HEK293 (cell line): ENCODE data around the gene JAZF1.

Experiments
- CTCF ChIA-PET: fragments of 350-600 bp; formaldehyde crosslinking; extraction: SDS; loops from one replicate; lab custom pipeline; 2021; ENCODE audit warnings: antibody characterized with exemption; lab: Yijun Ruan, JAX
- POLR2A ChIA-PET: fragments of 300-600 bp; formaldehyde crosslinking; extraction: SDS; loops from one replicate; lab custom pipeline; 2020; ENCODE audit warnings: antibody characterized with exemption, inconsistent platforms; lab: Yijun Ruan, JAX
- H3K27ac ChIP-seq: fragments of 200-500 bp; sonication (Bioruptor generic); 2 replicates; pipeline ENCODE4 v1.5.1; 2014; ENCODE audit warnings: low read depth, low read length, control low read depth, inconsistent platforms; ENCODE audit errors: extremely low read depth
- H3K36me3 ChIP-seq, 2 experiments: fragments of 200-500 bp in 1 of 2; sonication (Bioruptor generic) in 1 of 2; 1 replicate in 1 of 2; 2 replicates in 1 of 2; pipeline ENCODE4 v1.5.1; 2014 to 2017; ENCODE audit warnings: inconsistent platforms in 2 of 2, low read length in 2 of 2; ENCODE audit not compliant: control insufficient read depth in 2 of 2, insufficient read depth in 1 of 2
- H3K4me1 ChIP-seq: fragments of 200-500 bp; sonication (Bioruptor generic); 2 replicates; pipeline ENCODE4 v1.5.1; 2014; ENCODE audit warnings: mild to moderate bottlenecking, low read length, inconsistent platforms; ENCODE audit not compliant: control insufficient read depth, insufficient read depth
- H3K4me3 ChIP-seq: 2 replicates; pipeline ENCODE4 v1.5.1; 2011; ENCODE audit warnings: low read depth, mild to moderate bottlenecking, control low read depth, low read length, moderate library complexity
- H3K9me3 ChIP-seq: fragments of 200-500 bp; sonication (Bioruptor generic); 2 replicates; pipeline ENCODE4 v1.5.1; 2014; ENCODE audit warnings: low read depth, low read length, inconsistent platforms; ENCODE audit not compliant: control insufficient read depth, insufficient read depth
- HOXC10 ChIP-seq: sonication (generic); formaldehyde crosslinking; IDR thresholded peaks from 2 replicates; pipeline ENCODE4 v1.8.1; 2023; ENCODE audit warnings: mild to moderate bottlenecking, missing genetic modification reagents
- KLF1 ChIP-seq: fragments of 450-650 bp; formaldehyde crosslinking; IDR thresholded peaks from 2 replicates; pipeline ENCODE4 v1.5.1; 2016; ENCODE audit warnings: missing biosample characterization, missing genetic modification characterization
- KLF9 ChIP-seq: fragments of 450-650 bp; formaldehyde crosslinking; IDR thresholded peaks from 2 replicates; pipeline ENCODE4 v1.5.1; 2016; ENCODE audit warnings: missing biosample characterization, missing genetic modification characterization, low read depth
- SP3 ChIP-seq: fragments of 450-650 bp; formaldehyde crosslinking; IDR thresholded peaks from 2 replicates; pipeline ENCODE4 v1.5.1; 2016; ENCODE audit warnings: missing biosample characterization, missing genetic modification characterization
- ZBTB8A ChIP-seq: fragments of 450-650 bp; formaldehyde crosslinking; IDR thresholded peaks from 2 replicates; pipeline ENCODE4 v1.5.1; 2016; ENCODE audit warnings: missing biosample characterization, missing genetic modification characterization
- ZFP41 ChIP-seq: fragments of 450-650 bp; formaldehyde crosslinking; IDR thresholded peaks from 2 replicates; pipeline ENCODE4 v1.5.1; 2016; ENCODE audit warnings: missing biosample characterization, missing genetic modification characterization, borderline replicate concordance
- ZNF138 ChIP-seq: fragments of 450-650 bp; formaldehyde crosslinking; IDR thresholded peaks from 2 replicates; pipeline ENCODE4 v1.5.1; 2016; ENCODE audit warnings: missing biosample characterization, missing genetic modification characterization, borderline replicate concordance
- ZNF174 ChIP-seq: fragments of 450-650 bp; formaldehyde crosslinking; IDR thresholded peaks from 2 replicates; pipeline ENCODE4 v1.5.0; 2017; ENCODE audit warnings: missing biosample characterization, mild to moderate bottlenecking, missing genetic modification characterization
- ZNF175 ChIP-seq: fragments of 450-650 bp; formaldehyde crosslinking; IDR thresholded peaks from 2 replicates; pipeline ENCODE4 v1.5.1; 2016; ENCODE audit warnings: missing biosample characterization, missing genetic modification characterization
- ZNF184 ChIP-seq: fragments of 450-650 bp; IDR thresholded peaks from 2 replicates; pipeline ENCODE4 v1.5.1; 2018; ENCODE audit warnings: missing biosample characterization, mild to moderate bottlenecking, missing genetic modification characterization
- ZNF433 ChIP-seq: fragments of 450-650 bp; formaldehyde crosslinking; IDR thresholded peaks from 2 replicates; pipeline ENCODE4 v1.5.1; 2016; ENCODE audit warnings: missing biosample characterization, missing genetic modification characterization, low read depth
- ZNF521 ChIP-seq: fragments of 450-650 bp; formaldehyde crosslinking; IDR thresholded peaks from 2 replicates; pipeline ENCODE4 v1.5.1; 2017; ENCODE audit warnings: missing biosample characterization, mild to moderate bottlenecking, missing genetic modification characterization
- ZNF610 ChIP-seq: fragments of 450-650 bp; formaldehyde crosslinking; IDR thresholded peaks from 2 replicates; pipeline ENCODE4 v1.5.1; 2016; ENCODE audit warnings: missing biosample characterization, missing genetic modification characterization, borderline replicate concordance
- ZNF837 ChIP-seq: fragments of 450-650 bp; formaldehyde crosslinking; IDR thresholded peaks from 2 replicates; pipeline ENCODE4 v1.5.1; 2016; ENCODE audit warnings: missing biosample characterization, missing genetic modification characterization
- TF ChIP-seq, protein P1 (sequence below): fragments of 450-650 bp; formaldehyde crosslinking; IDR thresholded peaks from 2 replicates; pipeline ENCODE4 v1.5.1; 2016; ENCODE audit warnings: missing biosample characterization, missing genetic modification characterization
- TF ChIP-seq, protein P2 (sequence below): fragments of 450-650 bp; IDR thresholded peaks from 2 replicates; pipeline ENCODE4 v1.5.1; 2018; ENCODE audit warnings: missing biosample characterization, mild to moderate bottlenecking, missing genetic modification characterization
- TF ChIP-seq, protein P3 (sequence below): fragments of 450-650 bp; formaldehyde crosslinking; IDR thresholded peaks from 2 replicates; pipeline ENCODE4 v1.5.1; 2016; ENCODE audit warnings: missing biosample characterization, missing genetic modification characterization
- TF ChIP-seq, protein P4 (sequence below): fragments of 450-650 bp; formaldehyde crosslinking; IDR thresholded peaks from 2 replicates; pipeline ENCODE4 v1.5.1; 2017; ENCODE audit warnings: missing biosample characterization, missing genetic modification characterization
- TF ChIP-seq, protein P5 (sequence below): fragments of 450-650 bp; formaldehyde crosslinking; IDR thresholded peaks from 2 replicates; pipeline ENCODE4 v1.5.1; 2016; ENCODE audit warnings: missing biosample characterization, missing genetic modification characterization
- TF ChIP-seq, protein P6 (sequence below): fragments of 450-650 bp; formaldehyde crosslinking; IDR thresholded peaks from 2 replicates; pipeline ENCODE4 v1.5.0; 2017; ENCODE audit warnings: missing biosample characterization, missing genetic modification characterization, borderline replicate concordance

The JAZF1 gene

DNA sequence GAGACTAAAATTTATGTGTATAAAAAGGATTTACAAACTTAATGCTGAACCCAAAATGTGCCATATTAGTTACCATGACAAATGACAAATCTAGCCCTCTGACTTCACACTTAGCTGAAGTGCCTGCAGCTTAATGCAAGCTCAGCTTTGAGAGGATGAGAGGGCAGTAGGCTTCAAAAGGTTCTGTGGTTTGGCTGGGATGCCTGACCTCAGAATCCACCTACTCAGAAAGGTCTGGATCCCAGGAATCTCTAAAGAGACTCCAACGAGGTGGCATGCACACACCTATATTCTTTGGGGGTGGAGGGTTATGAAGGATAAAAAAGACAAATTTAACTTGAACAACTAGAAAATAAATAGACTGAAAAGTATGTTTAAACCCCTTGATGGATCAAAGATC is 227.2 kb downstream of the JAZF1 start:
- no peaks in the 10 kb centered on the region for H3K36me3 ChIP-seq
- TF ChIP-seq SP3 (tag by site-specific recombination), result no peak
- TF ChIP-seq, protein P1, sequence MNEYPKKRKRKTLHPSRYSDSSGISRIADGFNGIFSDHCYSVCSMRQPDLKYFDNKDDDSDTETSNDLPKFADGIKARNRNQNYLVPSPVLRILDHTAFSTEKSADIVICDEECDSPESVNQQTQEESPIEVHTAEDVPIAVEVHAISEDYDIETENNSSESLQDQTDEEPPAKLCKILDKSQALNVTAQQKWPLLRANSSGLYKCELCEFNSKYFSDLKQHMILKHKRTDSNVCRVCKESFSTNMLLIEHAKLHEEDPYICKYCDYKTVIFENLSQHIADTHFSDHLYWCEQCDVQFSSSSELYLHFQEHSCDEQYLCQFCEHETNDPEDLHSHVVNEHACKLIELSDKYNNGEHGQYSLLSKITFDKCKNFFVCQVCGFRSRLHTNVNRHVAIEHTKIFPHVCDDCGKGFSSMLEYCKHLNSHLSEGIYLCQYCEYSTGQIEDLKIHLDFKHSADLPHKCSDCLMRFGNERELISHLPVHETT (tag by site-specific recombination), result no peak
- no peak for TF ChIP-seq KLF9 (tag by site-specific recombination)
- no peak for TF ChIP-seq ZBTB8A (tag by site-specific recombination)
- TF ChIP-seq KLF1 (tag by site-specific recombination), result no peak
- TF ChIP-seq, protein P2, sequence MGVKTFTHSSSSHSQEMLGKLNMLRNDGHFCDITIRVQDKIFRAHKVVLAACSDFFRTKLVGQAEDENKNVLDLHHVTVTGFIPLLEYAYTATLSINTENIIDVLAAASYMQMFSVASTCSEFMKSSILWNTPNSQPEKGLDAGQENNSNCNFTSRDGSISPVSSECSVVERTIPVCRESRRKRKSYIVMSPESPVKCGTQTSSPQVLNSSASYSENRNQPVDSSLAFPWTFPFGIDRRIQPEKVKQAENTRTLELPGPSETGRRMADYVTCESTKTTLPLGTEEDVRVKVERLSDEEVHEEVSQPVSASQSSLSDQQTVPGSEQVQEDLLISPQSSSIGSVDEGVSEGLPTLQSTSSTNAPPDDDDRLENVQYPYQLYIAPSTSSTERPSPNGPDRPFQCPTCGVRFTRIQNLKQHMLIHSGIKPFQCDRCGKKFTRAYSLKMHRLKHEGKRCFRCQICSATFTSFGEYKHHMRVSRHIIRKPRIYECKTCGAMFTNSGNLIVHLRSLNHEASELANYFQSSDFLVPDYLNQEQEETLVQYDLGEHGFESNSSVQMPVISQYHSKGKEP (tag by site-specific recombination), result no peak
- no peak for TF ChIP-seq ZNF184 (tag by site-specific recombination)
- TF ChIP-seq, protein P3, sequence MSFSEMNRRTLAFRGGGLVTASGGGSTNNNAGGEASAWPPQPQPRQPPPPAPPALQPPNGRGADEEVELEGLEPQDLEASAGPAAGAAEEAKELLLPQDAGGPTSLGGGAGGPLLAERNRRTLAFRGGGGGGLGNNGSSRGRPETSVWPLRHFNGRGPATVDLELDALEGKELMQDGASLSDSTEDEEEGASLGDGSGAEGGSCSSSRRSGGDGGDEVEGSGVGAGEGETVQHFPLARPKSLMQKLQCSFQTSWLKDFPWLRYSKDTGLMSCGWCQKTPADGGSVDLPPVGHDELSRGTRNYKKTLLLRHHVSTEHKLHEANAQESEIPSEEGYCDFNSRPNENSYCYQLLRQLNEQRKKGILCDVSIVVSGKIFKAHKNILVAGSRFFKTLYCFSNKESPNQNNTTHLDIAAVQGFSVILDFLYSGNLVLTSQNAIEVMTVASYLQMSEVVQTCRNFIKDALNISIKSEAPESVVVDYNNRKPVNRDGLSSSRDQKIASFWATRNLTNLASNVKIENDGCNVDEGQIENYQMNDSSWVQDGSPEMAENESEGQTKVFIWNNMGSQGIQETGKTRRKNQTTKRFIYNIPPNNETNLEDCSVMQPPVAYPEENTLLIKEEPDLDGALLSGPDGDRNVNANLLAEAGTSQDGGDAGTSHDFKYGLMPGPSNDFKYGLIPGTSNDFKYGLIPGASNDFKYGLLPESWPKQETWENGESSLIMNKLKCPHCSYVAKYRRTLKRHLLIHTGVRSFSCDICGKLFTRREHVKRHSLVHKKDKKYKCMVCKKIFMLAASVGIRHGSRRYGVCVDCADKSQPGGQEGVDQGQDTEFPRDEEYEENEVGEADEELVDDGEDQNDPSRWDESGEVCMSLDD, result no peak
- no peaks in the 10 kb centered on the region for H3K4me1 ChIP-seq
- ChIA-PET CTCF (interaction anchor here (0.7 to 1.4 kb wide), 2 partner anchors 66 to 251 kb away, joined by 3 to 4 read pairs; no protein-coding TSS in a partner anchor), POLR2A (no interaction called here)
- H3K9me3 ChIP-seq, result no peaks in the 10 kb centered on the region
- H3K27ac ChIP-seq, result no peak overlapping the region
- H3K4me3 ChIP-seq, result no peak overlapping the region

DNA sequence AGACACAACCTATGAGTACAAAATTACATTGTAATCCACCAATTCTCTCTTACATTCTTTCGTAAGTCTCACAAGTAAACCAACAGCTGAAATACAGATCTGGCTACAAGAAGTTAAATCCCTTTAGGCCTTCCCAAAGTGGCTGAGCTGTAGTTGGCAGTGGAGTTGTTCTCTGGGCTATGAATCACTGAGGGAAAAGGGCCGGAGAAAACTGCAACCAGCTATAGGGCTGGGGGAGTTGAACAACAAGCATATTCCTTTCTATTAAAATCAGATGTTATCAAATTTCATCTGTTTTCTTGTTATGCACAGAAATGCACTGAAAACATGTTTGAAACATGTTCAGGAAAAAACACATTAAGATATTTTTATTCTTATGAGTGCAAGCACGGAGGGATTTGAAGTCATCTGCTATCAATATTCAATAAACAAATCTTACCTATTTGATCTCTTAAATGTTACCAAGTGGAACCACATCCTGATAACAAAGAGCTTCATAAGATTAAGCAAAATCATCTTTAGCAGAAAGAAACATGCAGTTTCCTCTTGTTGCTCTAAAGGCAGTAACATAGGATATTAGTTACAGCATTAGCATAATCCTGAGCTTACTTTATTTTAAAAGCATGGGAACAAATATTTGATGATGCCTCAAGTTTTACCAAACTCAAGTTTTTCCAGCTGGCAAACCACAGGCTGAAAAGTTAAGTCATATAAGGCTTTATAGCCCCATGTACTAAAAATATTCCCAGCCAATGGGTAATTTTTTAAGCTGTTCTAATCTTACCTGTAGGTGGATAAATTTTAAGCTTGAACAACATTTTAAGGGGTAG is 227.9 kb downstream of the JAZF1 start:
- Histone ChIP-seq H3K4me1 (no peaks in the 10 kb centered on the region), H3K4me3 (no peak overlapping the region), H3K36me3 (no peaks in the 10 kb centered on the region), H3K27ac (no peak overlapping the region), H3K9me3 (no peaks in the 10 kb centered on the region)
- ChIA-PET POLR2A (no interaction called here), CTCF (interaction anchor here (0.6 to 1.4 kb wide), 2 partner anchors 12 to 67 kb away, joined by 3 to 4 read pairs; no protein-coding TSS in a partner anchor)
- no peak for TF ChIP-seq ZNF433 (tag by site-specific recombination)
- TF ChIP-seq, protein P4, sequence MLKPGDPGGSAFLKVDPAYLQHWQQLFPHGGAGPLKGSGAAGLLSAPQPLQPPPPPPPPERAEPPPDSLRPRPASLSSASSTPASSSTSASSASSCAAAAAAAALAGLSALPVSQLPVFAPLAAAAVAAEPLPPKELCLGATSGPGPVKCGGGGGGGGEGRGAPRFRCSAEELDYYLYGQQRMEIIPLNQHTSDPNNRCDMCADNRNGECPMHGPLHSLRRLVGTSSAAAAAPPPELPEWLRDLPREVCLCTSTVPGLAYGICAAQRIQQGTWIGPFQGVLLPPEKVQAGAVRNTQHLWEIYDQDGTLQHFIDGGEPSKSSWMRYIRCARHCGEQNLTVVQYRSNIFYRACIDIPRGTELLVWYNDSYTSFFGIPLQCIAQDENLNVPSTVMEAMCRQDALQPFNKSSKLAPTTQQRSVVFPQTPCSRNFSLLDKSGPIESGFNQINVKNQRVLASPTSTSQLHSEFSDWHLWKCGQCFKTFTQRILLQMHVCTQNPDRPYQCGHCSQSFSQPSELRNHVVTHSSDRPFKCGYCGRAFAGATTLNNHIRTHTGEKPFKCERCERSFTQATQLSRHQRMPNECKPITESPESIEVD (tag by site-specific recombination), result no peak
- TF ChIP-seq, protein P5, sequence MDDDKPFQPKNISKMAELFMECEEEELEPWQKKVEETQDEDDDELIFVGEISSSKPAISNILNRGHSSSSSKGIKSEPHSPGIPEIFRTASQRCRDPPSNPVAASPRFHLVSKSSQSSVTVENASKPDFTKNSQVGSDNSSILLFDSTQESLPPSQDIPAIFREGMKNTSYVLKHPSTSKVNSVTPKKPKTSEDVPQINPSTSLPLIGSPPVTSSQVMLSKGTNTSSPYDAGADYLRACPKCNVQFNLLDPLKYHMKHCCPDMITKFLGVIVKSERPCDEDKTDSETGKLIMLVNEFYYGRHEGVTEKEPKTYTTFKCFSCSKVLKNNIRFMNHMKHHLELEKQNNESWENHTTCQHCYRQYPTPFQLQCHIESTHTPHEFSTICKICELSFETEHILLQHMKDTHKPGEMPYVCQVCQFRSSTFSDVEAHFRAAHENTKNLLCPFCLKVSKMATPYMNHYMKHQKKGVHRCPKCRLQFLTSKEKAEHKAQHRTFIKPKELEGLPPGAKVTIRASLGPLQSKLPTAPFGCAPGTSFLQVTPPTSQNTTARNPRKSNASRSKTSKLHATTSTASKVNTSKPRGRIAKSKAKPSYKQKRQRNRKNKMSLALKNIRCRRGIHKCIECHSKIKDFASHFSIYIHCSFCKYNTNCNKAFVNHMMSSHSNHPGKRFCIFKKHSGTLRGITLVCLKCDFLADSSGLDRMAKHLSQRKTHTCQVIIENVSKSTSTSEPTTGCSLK (tag by site-specific recombination), result no peak
- no peak for TF ChIP-seq ZNF174 (tag by site-specific recombination)
- no peak for TF ChIP-seq ZNF521 (tag by site-specific recombination)
- no peak for TF ChIP-seq ZNF138
- TF ChIP-seq ZNF610 (tag by site-specific recombination), result no peak
- TF ChIP-seq ZFP41, result no peak
- TF ChIP-seq ZNF837 (tag by site-specific recombination), result no peak
- TF ChIP-seq, protein P6, sequence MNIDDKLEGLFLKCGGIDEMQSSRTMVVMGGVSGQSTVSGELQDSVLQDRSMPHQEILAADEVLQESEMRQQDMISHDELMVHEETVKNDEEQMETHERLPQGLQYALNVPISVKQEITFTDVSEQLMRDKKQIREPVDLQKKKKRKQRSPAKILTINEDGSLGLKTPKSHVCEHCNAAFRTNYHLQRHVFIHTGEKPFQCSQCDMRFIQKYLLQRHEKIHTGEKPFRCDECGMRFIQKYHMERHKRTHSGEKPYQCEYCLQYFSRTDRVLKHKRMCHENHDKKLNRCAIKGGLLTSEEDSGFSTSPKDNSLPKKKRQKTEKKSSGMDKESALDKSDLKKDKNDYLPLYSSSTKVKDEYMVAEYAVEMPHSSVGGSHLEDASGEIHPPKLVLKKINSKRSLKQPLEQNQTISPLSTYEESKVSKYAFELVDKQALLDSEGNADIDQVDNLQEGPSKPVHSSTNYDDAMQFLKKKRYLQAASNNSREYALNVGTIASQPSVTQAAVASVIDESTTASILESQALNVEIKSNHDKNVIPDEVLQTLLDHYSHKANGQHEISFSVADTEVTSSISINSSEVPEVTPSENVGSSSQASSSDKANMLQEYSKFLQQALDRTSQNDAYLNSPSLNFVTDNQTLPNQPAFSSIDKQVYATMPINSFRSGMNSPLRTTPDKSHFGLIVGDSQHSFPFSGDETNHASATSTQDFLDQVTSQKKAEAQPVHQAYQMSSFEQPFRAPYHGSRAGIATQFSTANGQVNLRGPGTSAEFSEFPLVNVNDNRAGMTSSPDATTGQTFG (tag by site-specific recombination), result no peak
- TF ChIP-seq HOXC10, result no peak
- TF ChIP-seq ZBTB8A (tag by site-specific recombination), result no peak
- no peak for TF ChIP-seq ZNF175 (tag by site-specific recombination)
